GM19099 (cell line): Measurements from ENCODE around the gene GNG3.

ENCODE experiments used
- POLR2A ChIP-seq: IDR thresholded peaks from 3 replicates; pipeline ENCODE4 v1.6.1; 2011; ENCODE audit warnings: low read depth; ENCODE audit not compliant: insufficient read length; ENCODE audit errors: extremely low read depth

Gene GNG3

DNA sequence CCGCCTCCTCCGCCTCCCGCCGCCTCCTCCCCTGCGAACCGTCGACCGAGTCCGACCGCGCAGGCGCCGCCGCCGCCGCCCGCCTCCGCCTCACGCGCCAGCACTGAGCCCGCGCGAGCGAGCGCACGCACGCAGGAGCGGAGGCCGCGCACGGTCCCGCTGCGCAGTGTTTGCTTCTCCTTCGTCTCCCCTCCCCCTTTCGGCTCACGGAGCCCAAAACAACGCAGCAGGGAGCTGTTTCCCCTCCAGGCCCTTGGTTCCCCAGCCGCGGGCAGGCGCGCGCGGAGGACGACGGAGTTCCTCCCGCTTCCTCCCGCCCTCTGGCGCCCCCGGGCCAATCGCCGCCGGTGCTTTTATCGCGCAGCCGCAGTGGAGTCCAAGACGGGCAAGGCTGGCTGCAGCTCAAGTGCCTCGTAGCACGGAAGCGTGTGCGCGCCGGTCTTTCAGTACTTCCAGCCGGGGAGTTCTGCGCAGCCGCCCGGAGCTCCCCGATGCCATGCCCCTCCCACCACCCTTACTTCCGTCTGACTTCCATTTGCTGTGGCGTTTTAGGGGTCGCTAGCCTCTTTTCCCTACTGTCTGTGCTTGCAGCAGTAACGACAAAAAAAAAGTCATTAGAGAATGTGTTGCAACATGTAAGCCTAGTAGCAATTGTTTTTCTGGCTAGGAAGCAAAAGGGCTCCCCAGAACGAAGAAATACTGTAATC is 19.8 kb downstream of the GNG3 start, which contains the start of gene HNRNPUL2:
Gene HNRNPUL2, minus strand, starts transcription at position 293 of the 707 bp plus-strand sequence. CDS start 301 bp downstream, outside the sequence.
- peak; percentile 98 for TF ChIP-seq POLR2A

GRCh38 chr11:62727872-62728170 is 20.3 kb downstream of the GNG3 start:
- no peak for TF ChIP-seq POLR2A

DNA sequence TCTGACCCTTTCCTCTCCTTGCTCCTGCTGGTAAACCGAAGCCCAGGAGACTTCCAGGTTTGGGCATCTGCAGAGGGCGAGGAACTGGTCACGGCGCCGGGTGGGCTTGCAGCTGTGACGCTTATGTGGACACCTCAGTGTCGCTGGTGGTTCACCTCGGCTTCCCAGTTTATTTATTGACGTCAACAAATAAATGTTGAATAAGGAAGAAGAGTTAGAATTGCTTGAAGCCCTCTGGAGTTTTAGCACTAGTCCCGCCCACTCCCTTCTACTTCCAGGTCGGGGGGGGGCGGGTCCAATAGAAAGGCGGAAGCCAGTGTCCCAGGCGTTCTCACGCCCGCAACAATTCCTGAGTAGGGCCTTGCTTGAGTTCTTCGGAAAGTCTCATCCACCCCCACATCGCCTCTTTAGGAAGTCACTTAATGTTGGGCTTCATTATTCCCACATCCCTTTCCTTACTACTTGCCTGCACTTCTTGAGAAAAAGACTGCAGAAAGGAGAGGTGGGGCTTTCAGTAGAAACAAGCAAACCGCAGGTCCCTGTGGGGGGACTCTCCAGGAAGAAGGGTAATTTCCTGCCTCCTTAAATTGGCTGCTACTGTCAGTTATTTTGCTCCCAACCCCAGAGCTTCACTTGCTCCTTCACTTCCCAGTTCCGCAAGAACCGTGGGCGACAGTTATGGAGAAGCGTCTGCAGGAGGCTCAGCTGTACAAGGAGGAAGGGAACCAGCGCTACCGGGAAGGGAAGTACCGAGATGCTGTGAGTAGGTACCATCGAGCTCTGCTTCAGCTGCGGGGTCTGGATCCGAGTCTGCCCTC is 20.9 kb downstream of the GNG3 start, which contains the start of gene TTC9C:
Gene TTC9C, plus strand, starts transcription at position 316 of the 818 bp plus-strand sequence. Its CDS starts 363 bp downstream, at position 679.
- peak; percentile 76 for TF ChIP-seq POLR2A

DNA sequence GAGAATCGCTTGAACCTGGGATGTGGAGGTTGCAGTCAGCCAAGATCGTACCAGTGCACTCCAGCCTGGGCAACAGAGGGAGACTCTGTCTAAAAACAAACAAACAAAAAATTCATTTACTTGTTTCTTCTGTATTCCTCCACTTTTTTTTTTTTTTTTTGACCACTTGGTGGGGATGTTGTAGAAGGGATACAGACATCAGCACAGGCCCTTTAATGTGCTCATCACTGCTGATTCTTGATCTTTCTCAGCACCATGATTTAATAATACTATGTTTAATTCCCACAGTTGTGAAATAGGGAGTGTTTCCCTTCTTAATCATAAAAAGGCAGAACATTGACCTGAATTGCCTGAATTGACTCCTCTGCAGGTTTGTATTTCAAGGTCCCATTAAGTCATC is 25.4 kb downstream of the GNG3 start:
- TF ChIP-seq POLR2A: no peak

DNA sequence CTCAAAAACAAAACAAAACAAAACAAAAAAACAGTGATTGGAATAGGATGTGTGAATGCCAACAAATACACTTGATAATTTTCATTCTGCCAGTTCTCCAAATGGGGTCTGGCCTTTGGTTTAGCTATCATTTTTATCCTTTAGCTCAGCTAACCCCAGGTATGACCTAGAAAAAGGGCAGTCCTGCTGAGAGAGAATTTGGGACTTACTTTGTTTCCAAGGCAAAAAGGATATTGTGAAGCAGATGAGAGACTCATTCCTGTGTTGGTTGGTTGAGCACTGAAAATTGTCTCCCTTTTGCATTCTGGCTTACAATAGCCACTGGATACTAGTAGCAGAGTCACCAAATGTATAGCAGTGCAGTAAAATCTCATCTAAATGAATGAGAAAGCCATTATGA is 29.7 kb downstream of the GNG3 start:
- TF ChIP-seq POLR2A: no peak

GRCh38 chr11:62747475-62748160 is 40.1 kb downstream of the GNG3 start:
- TF ChIP-seq POLR2A: no peak

DNA sequence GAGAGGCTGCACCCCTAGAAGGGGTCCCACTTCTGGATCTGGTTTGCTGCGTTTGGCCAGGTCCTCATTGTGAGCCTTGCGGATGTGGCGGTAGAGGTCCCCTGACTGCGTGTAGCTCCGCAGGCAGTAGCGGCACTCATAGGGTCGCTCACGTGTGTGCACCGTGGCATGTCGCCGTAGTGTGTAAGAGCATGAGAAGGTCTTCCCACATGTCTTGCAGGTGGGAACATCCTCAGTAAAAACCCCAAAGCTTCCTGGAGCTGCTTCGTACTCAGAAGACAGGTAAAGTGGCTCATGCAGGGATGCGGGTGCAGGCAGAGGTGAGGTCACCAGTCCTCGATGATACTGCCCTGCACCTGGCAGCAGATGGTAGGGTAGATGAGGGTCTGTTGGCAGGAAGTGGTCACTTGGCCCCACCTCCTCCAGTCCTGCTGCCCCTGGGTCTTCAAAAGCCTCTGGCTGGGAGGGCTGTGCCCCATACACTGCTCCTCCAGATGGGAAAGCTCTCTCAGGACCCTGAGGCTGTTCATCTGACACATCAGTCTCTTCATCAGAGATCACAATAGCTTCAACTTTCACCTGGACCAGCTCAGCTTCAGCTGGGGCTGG is 44.8 kb downstream of the GNG3 start:
- TF ChIP-seq POLR2A: no peak

DNA sequence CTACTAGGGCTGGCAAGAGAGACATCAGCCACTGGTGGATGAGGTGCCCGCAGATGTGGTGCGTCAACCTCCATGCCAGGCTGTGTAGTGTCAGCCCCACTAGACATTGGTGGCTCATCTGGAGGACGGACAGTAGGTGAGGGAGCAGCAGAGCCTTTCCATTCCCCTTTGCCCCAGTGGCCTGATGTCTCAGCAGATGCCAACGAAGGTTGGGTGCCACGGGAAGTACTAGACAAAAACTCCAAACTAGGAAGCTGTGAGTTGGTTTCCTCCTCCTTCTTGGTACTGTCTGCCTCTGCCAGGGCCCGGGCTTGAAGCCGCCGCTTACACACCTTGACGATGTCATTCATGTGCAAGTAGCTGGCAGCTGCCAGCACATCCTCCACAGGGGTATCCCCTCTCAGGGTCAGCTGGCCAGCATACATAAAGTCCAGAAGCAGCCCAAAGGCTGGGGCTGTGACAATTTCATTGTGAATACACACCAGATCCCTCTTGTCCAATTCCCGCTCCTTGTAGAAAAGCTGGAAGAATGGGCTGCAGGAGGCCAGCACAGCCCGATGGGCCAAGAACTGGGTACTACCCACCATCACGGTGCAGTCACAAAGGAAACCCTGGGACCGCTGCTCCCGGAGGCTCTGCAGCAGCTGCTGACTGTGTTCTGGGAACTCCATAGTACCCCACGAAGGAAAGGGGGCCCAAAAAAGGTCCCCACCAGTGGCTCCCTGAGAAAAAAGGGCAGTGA is 45.7 kb downstream of the GNG3 start:
- TF ChIP-seq POLR2A: no peak

GRCh38 chr11:62753736-62754603 is 46.5 kb downstream of the GNG3 start, which contains the start of gene ZBTB3:
Gene ZBTB3 (minus strand): TSS chr11:62754160. CDS start chr11:62753664, 496 bp downstream.
- peak; percentile 87 for TF ChIP-seq POLR2A

GRCh38 chr11:62755086-62755615 is 47.7 kb downstream of the GNG3 start:
- no peak for TF ChIP-seq POLR2A

DNA sequence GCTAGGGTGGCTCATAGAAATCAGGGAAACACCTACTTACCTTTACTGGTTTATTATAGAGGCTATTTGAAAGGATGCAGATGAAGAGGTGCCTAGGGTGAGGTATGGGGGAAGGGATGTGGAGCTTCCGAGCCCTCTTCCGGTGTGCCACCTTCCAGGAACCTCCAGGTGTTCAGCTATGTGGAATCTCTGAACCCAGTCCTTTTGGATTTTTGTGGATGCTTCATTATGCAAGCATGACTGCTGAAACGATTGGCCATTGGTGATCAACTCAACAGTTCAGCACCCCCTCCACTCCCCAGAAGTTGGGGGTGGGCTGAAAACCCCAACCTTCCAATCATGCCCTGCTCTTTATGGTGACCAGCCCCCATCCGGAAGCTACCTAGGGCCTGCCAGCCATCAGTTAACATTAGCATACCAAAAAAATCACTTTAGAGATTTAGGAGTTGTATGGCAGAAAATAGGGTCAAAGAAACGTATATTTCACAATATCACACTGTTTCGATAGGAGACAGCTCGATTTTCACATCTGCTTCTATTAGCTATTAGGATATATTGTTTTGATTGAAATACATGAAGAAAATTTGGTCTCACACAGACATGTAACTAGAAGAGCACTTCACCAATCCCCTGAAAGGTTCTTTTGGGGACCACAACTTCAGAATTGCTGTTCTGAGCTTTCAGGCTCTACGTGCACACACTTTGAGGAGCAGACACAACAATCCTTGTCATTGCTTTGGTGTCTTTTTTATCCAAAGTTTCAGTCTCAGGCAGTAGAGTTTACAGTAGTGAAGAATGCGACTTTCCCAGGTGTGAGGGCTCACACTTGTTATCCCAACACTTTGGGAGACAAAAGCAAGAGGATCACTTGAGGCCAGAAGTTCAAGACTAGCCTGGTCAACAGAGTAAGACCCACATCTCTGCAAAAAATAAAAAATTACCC is 50.6 kb downstream of the GNG3 start:
- no peak for TF ChIP-seq POLR2A
